BLaER1 (cell line): ENCODE data around the gene TTLL10.

Source experiments
- H3K27ac ChIP-seq: shearing (Covaris generic); formaldehyde crosslinking; 2 replicates; pipeline ENCODE4 v1.8.1; 2022
- H3K27me3 ChIP-seq: shearing (Covaris generic); formaldehyde crosslinking; 2 replicates; pipeline ENCODE4 v1.8.1; 2022
- H3K36me3 ChIP-seq: shearing (Covaris generic); formaldehyde crosslinking; 2 replicates; pipeline ENCODE4 v1.8.1; 2022
- H3K4me1 ChIP-seq: shearing (Covaris generic); formaldehyde crosslinking; 2 replicates; pipeline ENCODE4 v1.8.1; 2022
- H3K4me2 ChIP-seq: shearing (Covaris generic); formaldehyde crosslinking; 2 replicates; pipeline ENCODE4 v1.8.1; 2022
- H3K4me3 ChIP-seq: shearing (Covaris generic); formaldehyde crosslinking; 2 replicates; pipeline ENCODE4 v1.8.1; 2022
- H3K9ac ChIP-seq: shearing (Covaris generic); formaldehyde crosslinking; 2 replicates; pipeline ENCODE4 v1.8.1; 2022
- H3K9me3 ChIP-seq: shearing (Covaris generic); formaldehyde crosslinking; 2 replicates; pipeline ENCODE4 v1.8.1; 2022
- H4K20me1 ChIP-seq: shearing (Covaris generic); formaldehyde crosslinking; 2 replicates; pipeline ENCODE4 v1.8.1; 2022
- Cebpa-rat ChIP-seq: shearing (Covaris generic); IDR thresholded peaks from 2 replicates; pipeline ENCODE4 v1.8.1; 2022

TTLL10 gene

DNA sequence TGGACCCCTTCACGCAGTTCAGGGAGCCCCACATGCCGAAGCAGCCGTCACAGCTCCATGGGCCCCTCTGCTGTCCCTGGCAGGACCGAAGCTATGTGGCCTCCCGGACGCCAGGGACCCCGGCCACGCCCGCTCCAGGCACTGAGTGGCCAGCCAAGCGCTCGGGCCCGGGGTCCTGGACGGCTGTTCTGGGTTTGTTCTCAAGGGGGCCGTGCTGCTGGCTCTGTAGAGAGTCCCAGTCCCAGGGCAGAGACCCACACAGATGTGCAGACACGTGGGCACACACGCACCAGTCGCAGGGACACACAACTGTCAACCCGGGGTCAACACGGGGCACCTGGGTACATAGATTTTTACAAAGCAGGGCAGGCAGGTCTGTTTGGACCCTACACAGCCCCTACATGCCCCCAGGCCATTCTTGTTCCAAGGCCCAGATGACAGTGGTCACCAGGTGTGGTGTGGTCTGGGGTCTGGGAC, 65.1 kb downstream of the TTLL10 start:
- H3K4me1 ChIP-seq = peaks cover 97% of the 10 kb centered on the region
- no peak for TF ChIP-seq Cebpa-rat
- peaks cover 73% of the 10 kb centered on the region for H4K20me1 ChIP-seq
- H3K4me3 ChIP-seq = no peak overlapping the region
- peak overlapping the region; percentile 99 for H3K4me2 ChIP-seq
- 0 out of 2 replicates have a peak overlapping the region, but pooled peaks have one; percentile 18 for H3K27ac ChIP-seq
- H3K27me3 ChIP-seq = peaks cover 7% of the 10 kb centered on the region; the same call in 1 of the 2 replicates
- H3K9me3 ChIP-seq = no peaks in the 10 kb centered on the region
- peaks cover 25% of the 10 kb centered on the region for H3K36me3 ChIP-seq
- H3K9ac ChIP-seq = 0 out of 2 replicates have a peak overlapping the region, but pooled peaks have one; percentile 19

DNA sequence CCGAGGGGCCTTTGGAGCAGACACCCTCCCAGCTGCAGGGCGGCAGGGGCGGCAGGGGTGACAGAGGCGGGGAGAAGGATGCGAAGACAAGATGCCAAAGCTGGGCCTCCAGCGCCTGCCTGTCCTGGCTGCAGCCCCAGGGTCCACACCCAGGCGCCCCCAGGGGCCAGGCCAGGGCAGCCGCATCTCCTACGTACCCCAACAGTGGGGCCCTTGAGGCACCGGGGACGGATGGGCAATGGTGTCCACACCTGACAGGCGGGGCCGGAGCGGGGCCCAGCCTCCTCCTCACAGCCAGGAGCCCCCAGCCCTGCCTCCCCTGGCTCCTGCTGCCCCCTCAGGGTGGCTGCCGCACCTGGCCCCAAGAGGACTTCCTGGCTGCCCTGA, 65.5 kb downstream of the TTLL10 start:
- 0 out of 2 replicates have a peak overlapping the region, but pooled peaks have one; percentile 19 for H3K9ac ChIP-seq
- H3K36me3 ChIP-seq = peaks cover 20% of the 10 kb centered on the region
- H3K27me3 ChIP-seq = peaks cover 12% of the 10 kb centered on the region; the same call in 1 of the 2 replicates
- peaks cover 97% of the 10 kb centered on the region for H3K4me1 ChIP-seq
- no peak overlapping the region for H3K4me3 ChIP-seq
- TF ChIP-seq Cebpa-rat = no peak
- H4K20me1 ChIP-seq = peaks cover 73% of the 10 kb centered on the region
- H3K4me2 ChIP-seq = peak overlapping the region; percentile 99
- H3K27ac ChIP-seq = no peak overlapping the region
- no peaks in the 10 kb centered on the region for H3K9me3 ChIP-seq

DNA sequence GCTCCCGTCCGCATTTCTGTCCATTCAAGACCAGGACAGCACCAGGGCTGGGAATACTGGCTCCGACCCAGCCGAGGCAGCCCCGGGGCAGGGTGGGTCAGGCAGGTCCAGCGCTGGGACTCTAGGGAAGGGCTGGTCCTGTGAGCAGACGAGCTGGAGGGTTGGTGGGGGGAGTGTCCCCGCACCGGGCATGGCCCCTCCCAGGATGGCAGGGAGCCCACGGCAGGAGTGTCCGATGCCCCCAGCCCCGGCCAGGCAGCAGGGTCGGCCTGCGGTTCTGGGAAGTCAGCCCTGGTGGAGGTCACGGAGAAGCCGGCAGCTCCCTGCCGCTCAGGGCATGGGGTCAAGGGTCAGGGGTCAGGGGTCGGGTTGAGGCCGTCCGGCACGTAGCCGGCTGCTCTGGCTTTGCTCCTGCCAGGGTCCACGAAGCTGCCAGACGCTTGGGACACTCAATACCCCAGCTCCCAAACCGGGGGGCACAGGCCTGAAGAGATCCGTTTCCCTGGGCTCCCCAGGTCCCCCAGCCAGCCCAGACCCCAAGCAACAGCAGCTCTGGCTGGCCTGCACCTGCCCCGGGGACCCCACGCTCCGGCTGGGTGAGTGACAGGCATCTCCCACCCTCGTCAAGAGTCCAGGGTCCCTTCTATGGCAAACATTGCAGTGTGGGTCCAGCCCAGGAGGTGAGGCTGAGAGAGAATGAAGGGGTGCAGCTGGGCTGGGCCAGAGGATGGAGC, 66.1 kb downstream of the TTLL10 start:
- Histone ChIP-seq H3K27me3 (peaks cover 14% of the 10 kb centered on the region; the same call in 1 of the 2 replicates), H3K4me3 (no peak overlapping the region), H3K9me3 (no peaks in the 10 kb centered on the region), H3K27ac (0 out of 2 replicates have a peak overlapping the region, but pooled peaks have one; percentile 26), H3K36me3 (peaks cover 15% of the 10 kb centered on the region), H3K9ac (no peak overlapping the region), H3K4me2 (peak overlapping the region; percentile 45), H4K20me1 (peaks cover 69% of the 10 kb centered on the region), H3K4me1 (peaks cover 93% of the 10 kb centered on the region)
- no peak for TF ChIP-seq Cebpa-rat

DNA sequence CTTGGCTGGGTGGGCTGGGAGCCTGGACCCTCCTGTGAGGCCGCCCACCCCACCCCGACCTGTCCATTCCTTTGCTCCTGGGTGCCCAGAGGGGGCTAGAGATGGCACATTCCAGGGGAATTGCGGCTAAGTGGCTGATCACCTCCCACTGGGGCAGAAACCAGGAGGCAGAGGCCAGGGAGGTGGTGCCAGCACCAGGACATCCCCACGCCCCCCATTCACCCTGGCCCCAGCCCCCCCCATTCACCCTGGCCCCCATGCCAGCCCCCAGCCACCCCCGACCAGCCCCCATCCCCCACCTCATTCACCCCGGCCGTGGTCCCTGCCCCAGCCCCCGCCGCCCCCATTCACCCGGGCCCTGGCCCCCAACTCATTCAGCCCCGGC, 66.7 kb downstream of the TTLL10 start:
- H3K9ac ChIP-seq = no peak overlapping the region
- H3K4me3 ChIP-seq = no peak overlapping the region
- H3K27me3 ChIP-seq = peaks cover 16% of the 10 kb centered on the region
- H3K36me3 ChIP-seq = peaks cover 9% of the 10 kb centered on the region; the same call in 1 of the 2 replicates
- peak overlapping the region; percentile 45 for H3K4me2 ChIP-seq
- TF ChIP-seq Cebpa-rat = no peak
- peaks cover 87% of the 10 kb centered on the region for H3K4me1 ChIP-seq
- no peaks in the 10 kb centered on the region for H3K9me3 ChIP-seq
- 0 out of 2 replicates have a peak overlapping the region, but pooled peaks have one; percentile 26 for H3K27ac ChIP-seq
- peaks cover 66% of the 10 kb centered on the region for H4K20me1 ChIP-seq

DNA sequence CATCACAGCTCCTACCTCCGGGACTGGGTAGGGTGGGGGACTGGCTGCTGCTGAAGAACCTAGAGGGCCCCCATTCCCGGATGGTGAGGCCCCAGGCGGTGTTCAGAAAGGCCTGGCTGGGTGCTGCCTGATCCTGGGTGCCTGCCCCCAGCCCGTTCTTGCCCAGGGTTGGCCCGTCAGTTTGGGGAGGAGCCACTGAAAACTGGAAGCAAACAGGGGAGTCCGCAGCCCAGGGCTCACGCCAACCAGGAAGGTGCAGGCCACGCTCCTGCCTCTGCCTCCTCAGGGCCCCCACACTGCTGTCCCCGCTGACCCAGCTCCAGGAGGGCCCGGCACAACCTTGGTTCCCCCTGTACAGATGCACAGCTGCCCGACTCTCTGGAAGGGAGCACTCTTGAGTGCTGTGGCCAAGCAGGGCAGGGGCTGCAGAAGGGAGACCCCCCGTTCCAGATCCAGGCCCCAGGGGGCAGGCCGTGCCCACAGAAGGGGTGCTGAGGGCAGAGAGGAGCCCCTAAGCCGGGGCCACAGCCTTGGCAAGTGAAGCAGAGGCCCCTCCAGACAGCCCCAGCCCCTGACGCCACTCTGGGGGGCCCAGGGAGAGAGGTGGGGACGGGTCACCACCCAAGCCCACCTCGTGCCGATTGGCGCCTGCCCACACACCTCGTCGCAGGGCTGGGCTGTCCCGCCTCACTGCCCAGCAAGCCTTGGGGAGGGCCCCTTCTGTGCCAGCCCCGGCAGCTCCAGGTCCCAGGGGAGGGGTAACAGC, 67.3 kb downstream of the TTLL10 start:
- Histone ChIP-seq H3K36me3 (0 out of 2 replicates have a peak, but pooled peaks cover 2% of the 10 kb centered on the region), H3K4me1 (peaks cover 87% of the 10 kb centered on the region), H3K27ac (peak overlapping the region; percentile 59), H4K20me1 (peaks cover 66% of the 10 kb centered on the region), H3K27me3 (peaks cover 23% of the 10 kb centered on the region), H3K9me3 (no peaks in the 10 kb centered on the region), H3K9ac (peak overlapping the region; percentile 54; the same call in 1 of the 2 replicates), H3K4me3 (no peak overlapping the region), H3K4me2 (peak overlapping the region; percentile 92)
- no peak for TF ChIP-seq Cebpa-rat

DNA sequence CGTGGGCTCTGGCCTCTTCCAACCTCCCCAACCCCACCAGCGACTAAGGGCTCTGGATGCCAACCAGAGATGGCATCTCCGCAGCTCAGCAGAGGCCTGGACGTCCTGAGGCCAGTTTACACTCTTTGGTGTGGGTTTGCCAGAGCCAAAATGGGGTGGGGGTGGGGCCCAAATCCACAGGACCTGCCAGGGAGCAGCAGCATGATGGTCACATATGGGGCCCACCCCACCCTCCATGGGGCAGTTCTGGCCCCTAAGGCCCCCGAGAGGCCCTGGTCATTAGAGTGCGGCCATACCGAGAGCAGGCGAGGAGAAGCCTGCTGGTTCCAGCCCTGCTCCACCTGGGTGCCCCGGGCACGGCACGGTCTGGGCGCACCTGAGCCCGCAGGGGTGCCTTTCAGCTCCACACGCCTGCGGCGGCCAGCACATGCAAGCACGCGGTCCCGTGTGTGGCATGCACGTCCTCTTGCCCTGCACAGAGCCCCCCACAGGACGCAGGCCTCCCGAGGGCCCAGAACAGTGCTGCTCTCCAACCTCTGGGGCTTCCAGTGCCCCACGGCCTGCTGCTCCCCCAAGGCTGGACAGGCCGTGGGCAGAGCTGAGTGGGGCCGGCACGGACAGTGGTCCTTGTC, 68.0 kb downstream of the TTLL10 start:
- Histone ChIP-seq H3K4me3 (no peak overlapping the region), H3K4me2 (peak overlapping the region; percentile 92), H3K36me3 (no peaks in the 10 kb centered on the region), H4K20me1 (peaks cover 66% of the 10 kb centered on the region), H3K27ac (peak overlapping the region; percentile 59; the same call in 1 of the 2 replicates), H3K27me3 (peaks cover 28% of the 10 kb centered on the region), H3K9ac (peak overlapping the region; percentile 54; the same call in 1 of the 2 replicates), H3K4me1 (peaks cover 87% of the 10 kb centered on the region), H3K9me3 (no peaks in the 10 kb centered on the region)
- TF ChIP-seq Cebpa-rat = no peak

DNA sequence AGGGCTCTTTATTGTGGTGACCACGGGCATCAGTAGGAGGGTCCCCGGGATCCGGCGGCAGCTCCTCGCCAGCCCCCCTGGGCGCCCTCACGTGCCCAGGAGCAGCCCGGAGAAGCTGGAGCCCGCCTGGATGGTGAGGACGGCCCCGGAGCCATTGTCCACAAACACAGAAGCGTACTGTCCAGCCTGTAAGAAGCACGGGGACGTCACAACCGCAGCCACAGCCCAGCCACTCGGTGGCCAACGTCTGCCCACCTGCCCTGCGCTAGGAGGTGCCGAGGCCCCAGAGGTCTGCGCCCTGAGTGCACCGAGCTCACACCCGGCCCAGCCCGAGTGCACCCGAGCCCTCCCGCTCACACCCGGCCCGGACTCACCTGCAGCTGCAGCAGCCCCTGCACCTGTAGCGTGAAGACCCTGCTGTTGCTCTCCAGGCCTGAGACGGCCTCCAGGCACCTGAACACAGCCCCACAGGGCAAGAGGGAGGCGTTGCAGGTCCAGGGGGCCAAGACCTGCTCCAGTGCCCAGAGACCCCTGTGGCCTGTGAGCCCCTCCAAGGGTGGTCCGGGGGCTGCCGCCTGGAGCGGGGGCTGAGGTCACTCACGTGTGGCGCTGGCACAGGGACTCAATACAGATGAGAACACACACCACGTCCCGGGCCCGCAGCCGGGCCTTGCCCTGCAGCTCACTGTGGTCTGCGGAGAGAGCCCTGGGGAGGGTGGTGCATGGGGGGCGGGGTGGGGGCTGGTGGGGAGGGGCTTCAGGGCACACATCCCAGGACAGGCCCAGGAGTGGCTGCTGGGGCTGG, 69.0 kb downstream of the TTLL10 start:
- H3K27me3 ChIP-seq = peaks cover 38% of the 10 kb centered on the region
- H3K4me1 ChIP-seq = peaks cover 85% of the 10 kb centered on the region
- H3K9me3 ChIP-seq = no peaks in the 10 kb centered on the region
- H3K4me3 ChIP-seq = no peak overlapping the region
- no peak overlapping the region for H3K27ac ChIP-seq
- peak overlapping the region; percentile 92 for H3K4me2 ChIP-seq
- H4K20me1 ChIP-seq = peaks cover 66% of the 10 kb centered on the region
- no peak for TF ChIP-seq Cebpa-rat
- no peaks in the 10 kb centered on the region for H3K36me3 ChIP-seq
- no peak overlapping the region for H3K9ac ChIP-seq

DNA sequence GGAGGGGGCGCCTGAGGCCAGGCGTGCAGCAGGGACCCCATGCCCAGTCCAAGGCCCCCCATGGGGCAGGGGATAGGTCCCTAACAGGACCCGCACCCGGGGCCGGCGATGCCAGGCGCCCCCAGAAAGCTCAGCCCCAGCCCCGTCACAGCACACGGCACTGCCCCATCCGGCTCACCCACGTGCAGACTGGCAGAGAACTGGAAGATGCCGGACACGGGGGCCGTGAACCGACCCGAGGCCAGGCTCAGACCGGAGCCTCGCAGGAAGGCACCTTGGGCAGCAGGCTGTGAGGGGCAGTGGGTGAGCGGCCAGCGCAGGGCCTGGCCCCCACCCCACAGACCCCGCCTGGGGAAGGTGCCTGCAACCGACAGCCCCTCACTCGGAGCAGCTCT, 69.6 kb downstream of the TTLL10 start:
- peak overlapping the region; percentile 57 for H3K4me2 ChIP-seq
- no peak overlapping the region for H3K4me3 ChIP-seq
- no peaks in the 10 kb centered on the region for H3K9me3 ChIP-seq
- H3K36me3 ChIP-seq = no peaks in the 10 kb centered on the region
- H3K4me1 ChIP-seq = peaks cover 82% of the 10 kb centered on the region
- no peak overlapping the region for H3K27ac ChIP-seq
- no peak overlapping the region for H3K9ac ChIP-seq
- peaks cover 66% of the 10 kb centered on the region for H4K20me1 ChIP-seq
- TF ChIP-seq Cebpa-rat = no peak
- H3K27me3 ChIP-seq = peaks cover 42% of the 10 kb centered on the region

DNA sequence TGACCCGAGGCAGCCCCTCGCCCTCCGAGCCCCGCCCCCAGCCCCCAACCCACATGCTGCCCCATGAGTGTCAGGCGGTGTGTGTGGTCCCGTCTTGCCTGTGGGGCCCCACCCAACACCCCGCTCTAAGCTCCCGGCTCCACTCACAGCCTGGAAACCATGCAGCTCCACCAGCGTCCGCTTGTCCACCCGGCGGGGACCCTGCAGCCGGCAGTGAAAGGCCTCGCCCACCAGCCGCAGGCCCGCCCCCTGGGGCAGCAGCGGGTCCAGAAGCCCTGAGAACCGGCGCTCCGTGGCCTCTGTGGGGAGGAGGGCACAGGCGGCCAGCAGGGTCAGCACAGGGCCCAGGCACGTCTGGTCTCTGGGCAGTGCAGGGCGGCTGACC, 70.1 kb downstream of the TTLL10 start:
- Histone ChIP-seq H3K27me3 (peaks cover 43% of the 10 kb centered on the region), H3K4me2 (peak overlapping the region; percentile 57), H3K9ac (no peak overlapping the region), H3K27ac (no peak overlapping the region), H3K4me3 (no peak overlapping the region), H3K4me1 (peaks cover 76% of the 10 kb centered on the region), H3K9me3 (no peaks in the 10 kb centered on the region), H4K20me1 (peaks cover 70% of the 10 kb centered on the region), H3K36me3 (no peaks in the 10 kb centered on the region)
- no peak for TF ChIP-seq Cebpa-rat
